Measurements from ENCODE around the gene SLC39A13. TPM values are rescaled to one million over a fixed set of nuclear protein-coding genes. Genes with fewer than 3 reads are reported as not detected.

SLC39A13 gene
- total and polyA plus RNA-seq, 2 of the 13 experiments (the other 11 are each of a cell fraction or from before 2014, with no cell fraction given) = 15.3 to 30.5 TPM

DNA sequence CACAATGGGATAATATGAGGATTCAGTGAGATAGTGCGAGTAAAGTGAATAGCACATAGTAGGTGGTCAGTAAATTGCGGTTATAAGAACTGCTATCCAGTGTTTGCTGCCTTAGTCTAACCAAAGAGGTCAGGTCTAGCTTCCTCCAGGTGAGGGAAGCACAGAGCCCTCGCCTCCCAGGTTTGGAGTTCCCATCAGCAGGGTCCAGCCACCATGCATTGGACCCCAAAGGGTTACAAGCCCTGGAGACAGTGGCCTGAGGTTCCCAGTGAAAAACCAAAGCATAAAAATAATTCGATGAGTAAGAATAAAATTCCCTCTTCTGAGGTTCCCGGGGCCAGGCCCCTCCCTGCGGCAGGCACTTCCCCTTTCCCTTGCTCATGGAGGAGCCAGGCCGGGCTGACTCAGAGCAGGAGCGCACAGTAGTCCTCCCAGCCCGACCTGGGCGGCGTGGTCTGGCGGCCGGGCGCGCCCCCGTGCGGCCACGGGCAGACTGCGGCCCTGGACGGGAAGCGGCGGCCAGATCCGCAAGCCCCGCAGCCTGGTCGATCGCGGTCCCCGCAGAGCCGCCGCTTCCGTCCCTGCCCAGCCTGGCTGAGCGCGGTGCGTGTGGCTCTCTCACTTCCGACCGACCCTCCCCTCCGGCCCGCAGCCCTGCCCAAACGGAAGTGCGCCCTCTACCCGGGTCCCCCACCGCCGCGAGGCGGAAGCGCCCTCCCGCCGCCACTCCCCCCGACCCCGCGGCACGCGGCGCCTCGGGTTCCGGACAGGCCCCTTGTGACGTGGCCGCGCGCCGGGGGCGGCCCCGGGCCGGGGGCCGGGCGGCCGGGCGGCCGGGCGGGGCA is at the start of gene SLC39A13 (continued):
- TF ChIP-seq ZBTB4 (CRISPR knock-in tag; IDR thresholded peaks at IDR 0.05; ENCODE audit: borderline replicate concordance) (no peak), TRIM22 (IDR thresholded peaks at IDR 0.05) (no peak), THYN1 (CRISPR knock-in tag; IDR thresholded peaks at IDR 0.05; ENCODE audit: borderline replicate concordance, low read depth) (no peak), ZBTB7B (CRISPR knock-in tag; IDR thresholded peaks at IDR 0.05) (0 out of 2 replicates have a peak, but pooled peaks have one; percentile 71), ZNF766 (CRISPR knock-in tag; IDR thresholded peaks at IDR 0.05; ENCODE audit: borderline replicate concordance) (peak; percentile 75), STAT5B (CRISPR knock-in tag; IDR thresholded peaks at IDR 0.05) (no peak), WIZ (CRISPR knock-in tag; IDR thresholded peaks at IDR 0.05) (no peak), ZBTB44 (CRISPR knock-in tag; IDR thresholded peaks at IDR 0.05) (no peak), JDP2 (CRISPR knock-in tag; IDR thresholded peaks at IDR 0.05; ENCODE audit: borderline replicate concordance) (no peak), U2AF1 (optimal IDR thresholded peaks at IDR 0.05; ENCODE audit: low read depth, low read length) (peak; percentile 20), ZKSCAN5 (CRISPR knock-in tag; IDR thresholded peaks at IDR 0.05) (no peak), ZNF782 (CRISPR knock-in tag; IDR thresholded peaks at IDR 0.05; ENCODE audit: borderline replicate concordance) (peak; percentile 71; the same call in 1 of the 2 replicates), MIER2 (CRISPR knock-in tag; IDR thresholded peaks at IDR 0.05) (0 out of 2 replicates have a peak, but pooled peaks have one; percentile 37), HMGA1 (CRISPR knock-in tag; conservative IDR thresholded peaks at IDR 0.05) (no peak), YY1 (IDR thresholded peaks at IDR 0.05; ENCODE audit: insufficient read depth, insufficient replicate concordance, low read depth, low read length) (peak; percentile 86), PHF21A (CRISPR knock-in tag; IDR thresholded peaks at IDR 0.05) (peak; percentile 74; the same call in 1 of the 2 replicates), AGO2 (optimal IDR thresholded peaks at IDR 0.05; ENCODE audit: low read depth, low read length) (peak; percentile 55), SIN3B (IDR thresholded peaks at IDR 0.05; ENCODE audit: low read length) (peak; percentile 78), THAP9 (CRISPR knock-in tag; IDR thresholded peaks at IDR 0.05; ENCODE audit: borderline replicate concordance) (peak; percentile 98)
